ENCODE data around the gene JAZF1.
A peak's percentile ranks its signal among the peaks of the same experiment; 100 is the strongest.

Gene JAZF1

GRCh38 chr7:28177836-28178235 is 2.8 kb downstream of the JAZF1 start:
- DNase-seq (ENCODE audit: low spot score in 2 of 2) (no peak), ATAC-seq (no peak)
- H3K4me1 Mint-ChIP-seq: peaks cover 45% of the 10 kb centered on the region
- no peaks in the 10 kb centered on the region for H3K9me3 Mint-ChIP-seq
- no peak overlapping the region for H3K4me3 Mint-ChIP-seq
- H3K36me3 Mint-ChIP-seq: no peaks in the 10 kb centered on the region
- H3K27ac Mint-ChIP-seq: no peak overlapping the region

GRCh38 chr7:28176645-28177044 is 4.0 kb downstream of the JAZF1 start:
- Mint-ChIP-seq H3K4me3 (no peak overlapping the region), H3K27ac (no peak overlapping the region), H3K9me3 (no peaks in the 10 kb centered on the region), H3K36me3 (no peaks in the 10 kb centered on the region), H3K4me1 (peaks cover 39% of the 10 kb centered on the region)
- ATAC-seq (no peak), DNase-seq (ENCODE audit: low spot score in 2 of 2) (no peak)

- DNase-seq (ENCODE audit: low spot score in 2 of 2) (no peak), ATAC-seq (no peak)
- H3K9me3 Mint-ChIP-seq: no peaks in the 10 kb centered on the region
- peaks cover 37% of the 10 kb centered on the region for H3K4me1 Mint-ChIP-seq
- no peaks in the 10 kb centered on the region for H3K36me3 Mint-ChIP-seq
- no peak overlapping the region for H3K27ac Mint-ChIP-seq
- no peak overlapping the region for H3K4me3 Mint-ChIP-seq
Observed at GRCh38 chr7:28176174-28176573, 4.4 kb downstream of the JAZF1 start.

GRCh38 chr7:28174901-28175661 is 5.5 kb downstream of the JAZF1 start:
- no peaks in the 10 kb centered on the region for H3K9me3 Mint-ChIP-seq
- H3K36me3 Mint-ChIP-seq: no peaks in the 10 kb centered on the region
- ATAC-seq: no peak
- no peak for DNase-seq (ENCODE audit: low spot score in 2 of 2)
- H3K4me3 Mint-ChIP-seq: no peak overlapping the region
- H3K27ac Mint-ChIP-seq: no peak overlapping the region
- H3K4me1 Mint-ChIP-seq: peaks cover 31% of the 10 kb centered on the region

GRCh38 chr7:28174442-28174841 is 6.2 kb downstream of the JAZF1 start:
- H3K27ac Mint-ChIP-seq: no peak overlapping the region
- H3K4me3 Mint-ChIP-seq: no peak overlapping the region
- no peaks in the 10 kb centered on the region for H3K36me3 Mint-ChIP-seq
- DNase-seq (ENCODE audit: low spot score in 2 of 2) (no peak), ATAC-seq (peak; percentile 33)
- peaks cover 31% of the 10 kb centered on the region for H3K4me1 Mint-ChIP-seq
- no peaks in the 10 kb centered on the region for H3K9me3 Mint-ChIP-seq

- H3K9me3 Mint-ChIP-seq: no peaks in the 10 kb centered on the region
Observed at GRCh38 chr7:28173531-28173930, 7.1 kb downstream of the JAZF1 start.

GRCh38 chr7:28172958-28173357 is 7.6 kb downstream of the JAZF1 start:
- Mint-ChIP-seq H3K4me1 (peaks cover 36% of the 10 kb centered on the region), H3K4me3 (no peak overlapping the region), H3K36me3 (no peaks in the 10 kb centered on the region), H3K9me3 (no peaks in the 10 kb centered on the region), H3K27ac (no peak overlapping the region)
- ATAC-seq: no peak
- DNase-seq (ENCODE audit: low spot score in 2 of 2): no peak

More at GRCh38 chr7:28173531-28173930, 7.1 kb downstream of the JAZF1 start:
- no peaks in the 10 kb centered on the region for H3K36me3 Mint-ChIP-seq
- H3K4me1 Mint-ChIP-seq: peaks cover 35% of the 10 kb centered on the region
- ATAC-seq (no peak), DNase-seq (ENCODE audit: low spot score in 2 of 2) (no peak)
- no peak overlapping the region for H3K4me3 Mint-ChIP-seq
- no peak overlapping the region for H3K27ac Mint-ChIP-seq

GRCh38 chr7:28170701-28171100 is 9.9 kb downstream of the JAZF1 start:
- no peaks in the 10 kb centered on the region for H3K9me3 Mint-ChIP-seq
- DNase-seq (ENCODE audit: low spot score in 2 of 2): no peak
- no peak overlapping the region for H3K27ac Mint-ChIP-seq
- peaks cover 27% of the 10 kb centered on the region for H3K4me1 Mint-ChIP-seq
- H3K36me3 Mint-ChIP-seq: no peaks in the 10 kb centered on the region
- no peak overlapping the region for H3K4me3 Mint-ChIP-seq
- no peak for ATAC-seq

- ATAC-seq: no peak
- no peak for DNase-seq (ENCODE audit: low spot score in 2 of 2)
- Mint-ChIP-seq H3K27ac (peak overlapping the region; percentile 15), H3K9me3 (no peaks in the 10 kb centered on the region), H3K4me1 (peaks cover 20% of the 10 kb centered on the region), H3K4me3 (no peak overlapping the region), H3K36me3 (no peaks in the 10 kb centered on the region)
Observed at GRCh38 chr7:28169230-28169629, 11.4 kb downstream of the JAZF1 start.

GRCh38 chr7:28168393-28169158 is 12.0 kb downstream of the JAZF1 start:
- ATAC-seq (peak; percentile 59), DNase-seq (ENCODE audit: low spot score in 2 of 2) (no peak)
- Mint-ChIP-seq H3K36me3 (no peaks in the 10 kb centered on the region), H3K4me3 (no peak overlapping the region), H3K27ac (peak overlapping the region; percentile 15), H3K4me1 (peaks cover 19% of the 10 kb centered on the region), H3K9me3 (no peaks in the 10 kb centered on the region)

- peaks cover 19% of the 10 kb centered on the region for H3K4me1 Mint-ChIP-seq
- H3K4me3 Mint-ChIP-seq: no peak overlapping the region
- H3K36me3 Mint-ChIP-seq: no peaks in the 10 kb centered on the region
- ATAC-seq: no peak
- no peak overlapping the region for H3K27ac Mint-ChIP-seq
- no peak for DNase-seq (ENCODE audit: low spot score in 2 of 2)
- H3K9me3 Mint-ChIP-seq: no peaks in the 10 kb centered on the region
Observed at GRCh38 chr7:28166982-28167715, 13.4 kb downstream of the JAZF1 start.

- H3K27ac Mint-ChIP-seq: peak overlapping the region; percentile 2
- no peaks in the 10 kb centered on the region for H3K36me3 Mint-ChIP-seq
Observed at GRCh38 chr7:28165961-28166955, 14.3 kb downstream of the JAZF1 start.

GRCh38 chr7:28165261-28165660 is 15.3 kb downstream of the JAZF1 start:
- ATAC-seq (no peak), DNase-seq (ENCODE audit: low spot score in 2 of 2) (no peak)
- H3K9me3 Mint-ChIP-seq: no peaks in the 10 kb centered on the region
- peak overlapping the region; percentile 2 for H3K27ac Mint-ChIP-seq
- no peak overlapping the region for H3K4me3 Mint-ChIP-seq
- peaks cover 19% of the 10 kb centered on the region for H3K4me1 Mint-ChIP-seq
- no peaks in the 10 kb centered on the region for H3K36me3 Mint-ChIP-seq

More at GRCh38 chr7:28165961-28166955, 14.3 kb downstream of the JAZF1 start:
- H3K4me3 Mint-ChIP-seq: no peak overlapping the region
- H3K9me3 Mint-ChIP-seq: no peaks in the 10 kb centered on the region
- ATAC-seq: no peak
- no peak for DNase-seq (ENCODE audit: low spot score in 2 of 2)
- H3K4me1 Mint-ChIP-seq: peaks cover 19% of the 10 kb centered on the region

- H3K4me1 Mint-ChIP-seq: peaks cover 17% of the 10 kb centered on the region
- H3K36me3 Mint-ChIP-seq: no peaks in the 10 kb centered on the region
- DNase-seq (ENCODE audit: low spot score in 2 of 2): no peak
- H3K9me3 Mint-ChIP-seq: no peaks in the 10 kb centered on the region
- no peak overlapping the region for H3K27ac Mint-ChIP-seq
- no peak for ATAC-seq
- H3K4me3 Mint-ChIP-seq: no peak overlapping the region
Observed at GRCh38 chr7:28163949-28164348, 16.6 kb downstream of the JAZF1 start.
